Left hindlimb (tissue), 1 donor: ENCODE results near the gene CLSTN2.
"Not testable (repeated sequence)": the region's sequence is repeated elsewhere in the genome, so short reads cannot be mapped to it uniquely, and the experiment has no call there.

Experiments used
- DNase-seq: peaks from one replicate; pipeline ENCODE4 v3.0.0-alpha.2; 2018

The CLSTN2 gene

DNA sequence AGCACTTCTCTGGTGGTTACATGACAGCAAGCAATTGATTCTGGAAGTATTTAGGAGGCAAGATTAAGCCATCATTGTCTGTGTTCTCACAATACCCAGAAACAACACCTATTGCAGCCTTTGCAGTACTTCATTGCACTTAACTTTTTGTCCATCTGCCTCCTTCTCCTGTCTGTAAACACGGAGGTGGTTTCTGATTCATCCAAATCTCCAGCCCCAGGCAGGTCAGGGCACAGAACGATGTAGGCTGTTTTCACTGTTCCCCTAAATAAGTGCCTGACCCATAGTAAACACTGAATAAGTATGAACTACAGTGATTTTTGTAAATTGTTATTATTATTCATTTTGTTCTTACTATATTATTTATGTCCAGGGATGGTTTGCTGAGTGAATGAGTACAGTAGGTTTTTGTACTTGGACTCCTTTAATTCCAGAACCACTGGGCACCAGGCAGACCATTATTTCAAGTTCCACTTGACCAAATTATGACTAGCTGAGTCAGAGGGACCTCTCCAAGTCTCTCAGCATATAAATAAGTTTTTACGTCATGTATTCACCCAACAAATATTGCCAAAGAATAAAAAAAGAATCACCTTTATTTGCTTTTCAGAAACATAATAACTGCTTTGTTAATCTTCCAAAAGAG lies 459.6 kb downstream of the CLSTN2 start:
- DNase-seq = no peak

DNA sequence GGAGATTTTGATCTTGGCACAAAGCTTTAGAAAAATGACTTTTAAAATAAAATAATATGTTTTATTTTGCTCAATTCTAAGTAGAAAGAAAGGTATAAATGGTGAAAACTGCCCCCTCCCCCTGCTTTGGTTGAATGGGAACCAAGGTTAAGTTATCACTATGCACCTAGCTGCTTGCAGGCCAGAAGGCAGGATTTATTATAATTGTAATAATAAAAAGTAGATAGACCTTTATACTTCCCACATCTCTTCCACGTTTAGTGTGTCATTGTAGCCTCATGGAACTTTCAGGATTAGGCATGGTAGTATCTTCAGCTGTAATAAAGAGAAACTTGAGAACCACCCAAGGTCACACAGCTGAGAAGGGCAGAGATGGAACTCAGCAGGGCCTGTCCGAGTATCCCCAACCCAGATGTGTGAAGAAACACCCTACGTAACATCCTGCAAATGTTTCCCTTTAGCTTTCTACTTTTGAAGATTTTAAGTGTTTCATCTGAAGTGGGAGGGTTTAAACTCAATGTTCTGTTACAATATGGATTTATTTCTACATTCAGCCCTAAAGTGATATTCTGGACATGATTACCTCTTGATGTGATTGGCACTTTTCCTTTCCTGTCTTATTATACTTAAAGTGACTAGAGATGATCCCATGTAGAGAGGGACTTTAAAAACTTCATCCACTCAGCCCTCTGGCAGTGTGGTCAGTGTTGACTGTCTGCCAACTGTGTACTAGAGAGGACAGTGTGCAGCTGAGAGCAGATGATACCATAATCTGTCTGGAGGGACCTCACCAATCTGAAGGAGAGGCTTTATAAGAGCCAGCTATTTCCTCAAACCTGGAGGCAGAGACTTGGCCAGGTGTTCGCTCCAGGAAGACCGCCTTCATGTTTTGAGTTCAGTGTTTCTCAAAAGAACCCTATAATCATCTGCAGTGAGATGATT lies 460.4 kb downstream of the CLSTN2 start:
- DNase-seq = no peak

DNA sequence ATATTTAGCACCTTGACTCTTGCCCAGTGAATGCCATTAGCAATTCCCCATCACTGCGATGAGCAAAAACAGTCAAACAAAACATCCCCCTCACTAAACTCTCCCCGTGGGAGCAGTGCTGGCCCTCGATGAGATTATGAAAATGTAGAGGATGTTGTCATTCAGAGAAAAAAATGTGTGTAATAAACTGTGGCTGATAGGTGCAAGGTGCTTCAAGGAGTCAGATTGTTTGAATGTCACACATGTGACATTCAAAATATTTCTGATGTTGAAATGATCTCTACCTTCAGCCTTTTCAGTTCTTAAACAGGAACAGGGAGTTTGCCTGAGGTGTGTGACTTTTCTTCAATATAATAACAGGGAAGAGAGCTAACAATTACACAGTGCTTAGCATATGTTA lies 461.1 kb downstream of the CLSTN2 start:
- no peak for DNase-seq

DNA sequence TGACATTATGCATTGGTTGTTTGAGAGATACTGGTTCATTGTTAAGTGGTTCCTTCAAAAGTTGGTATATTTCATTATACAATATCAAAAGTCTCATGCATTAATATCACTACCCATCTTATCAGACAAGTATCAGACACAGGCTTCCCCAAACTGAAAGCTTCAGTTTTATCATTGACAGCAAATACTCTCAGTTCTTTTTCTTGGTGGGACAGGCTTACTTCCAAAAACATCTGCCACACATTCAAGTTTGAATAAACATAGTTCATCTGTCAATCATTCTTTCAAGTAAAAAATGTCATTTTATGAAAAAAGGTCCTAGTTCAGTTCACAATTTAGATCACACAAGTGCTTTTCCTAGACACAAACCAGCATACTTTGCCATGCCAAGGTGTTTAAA lies 462.9 kb downstream of the CLSTN2 start:
- DNase-seq = no peak

DNA sequence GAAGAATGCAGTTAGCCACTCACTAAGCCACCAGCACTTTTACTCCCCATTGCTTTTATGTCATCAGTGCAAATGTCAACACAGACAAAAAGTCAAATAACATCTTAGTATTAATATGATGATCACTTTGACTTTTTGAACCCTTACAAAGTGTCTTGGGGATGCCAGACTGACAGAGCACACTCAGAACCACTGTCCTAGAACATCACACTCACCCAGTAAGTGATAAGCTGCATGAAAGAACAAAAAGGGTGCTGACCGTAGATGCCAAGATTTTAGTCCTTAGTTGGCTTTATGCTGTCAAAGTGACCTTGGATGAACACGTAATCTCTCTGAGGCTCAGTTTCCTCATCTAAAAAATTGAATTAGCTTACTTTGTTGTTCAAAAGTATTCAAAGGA lies 463.4 kb downstream of the CLSTN2 start:
- no peak for DNase-seq

DNA sequence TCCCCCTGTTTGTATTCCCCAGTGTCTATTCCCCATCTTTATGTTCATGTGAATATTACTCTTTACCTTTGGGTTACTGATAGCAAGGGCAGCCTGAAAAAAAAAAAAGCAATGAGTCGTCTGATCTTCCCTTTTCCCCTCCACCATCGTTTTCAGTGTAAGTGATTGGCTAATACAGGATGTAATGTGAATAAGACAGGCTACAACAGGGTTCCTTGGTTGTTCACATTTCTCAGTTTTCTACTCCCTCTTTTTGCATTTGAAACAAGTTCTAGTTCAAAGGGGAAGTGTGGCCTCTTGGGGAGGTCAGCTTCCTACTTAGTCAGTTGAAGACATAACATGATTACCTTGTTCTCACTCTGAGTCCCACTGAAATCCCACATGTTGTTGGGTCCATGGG lies 464.9 kb downstream of the CLSTN2 start:
- no peak for DNase-seq

DNA sequence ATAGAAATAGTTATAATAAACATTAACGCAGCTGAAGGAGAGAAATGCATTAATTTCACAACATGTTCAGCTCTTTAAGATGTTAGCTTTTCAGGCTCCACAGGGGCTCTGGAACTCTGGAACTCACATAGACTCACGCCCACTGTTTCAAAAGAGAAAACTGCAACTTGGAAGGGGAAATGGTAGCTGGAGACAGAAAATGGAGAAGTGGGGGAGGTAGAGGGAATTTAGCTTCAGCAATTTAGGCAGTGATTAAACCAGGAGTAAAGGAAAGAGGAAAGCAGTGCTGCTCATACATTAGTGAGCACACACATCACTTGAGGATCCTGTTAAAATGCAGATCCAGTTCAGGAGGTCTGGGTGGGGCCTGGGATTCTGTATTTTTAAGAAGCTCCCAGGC lies 468.1 kb downstream of the CLSTN2 start:
- DNase-seq = no peak

DNA sequence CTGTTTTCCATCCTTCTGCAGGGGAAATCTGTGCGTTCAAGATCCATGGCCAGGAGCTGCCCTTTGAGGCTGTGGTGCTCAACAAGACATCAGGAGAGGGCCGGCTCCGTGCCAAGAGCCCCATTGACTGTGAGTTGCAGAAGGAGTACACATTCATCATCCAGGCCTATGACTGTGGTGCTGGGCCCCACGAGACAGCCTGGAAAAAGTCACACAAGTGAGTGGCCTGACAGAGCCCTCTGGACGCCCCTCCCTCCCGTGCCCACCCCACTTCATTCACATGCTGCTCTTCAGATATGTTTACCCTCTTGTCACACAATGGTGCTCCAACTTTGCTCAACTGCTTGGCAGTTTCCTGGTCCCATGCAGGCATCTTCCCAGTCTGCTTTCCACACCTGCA lies 468.6 kb downstream of the CLSTN2 start:
- DNase-seq = no peak

DNA sequence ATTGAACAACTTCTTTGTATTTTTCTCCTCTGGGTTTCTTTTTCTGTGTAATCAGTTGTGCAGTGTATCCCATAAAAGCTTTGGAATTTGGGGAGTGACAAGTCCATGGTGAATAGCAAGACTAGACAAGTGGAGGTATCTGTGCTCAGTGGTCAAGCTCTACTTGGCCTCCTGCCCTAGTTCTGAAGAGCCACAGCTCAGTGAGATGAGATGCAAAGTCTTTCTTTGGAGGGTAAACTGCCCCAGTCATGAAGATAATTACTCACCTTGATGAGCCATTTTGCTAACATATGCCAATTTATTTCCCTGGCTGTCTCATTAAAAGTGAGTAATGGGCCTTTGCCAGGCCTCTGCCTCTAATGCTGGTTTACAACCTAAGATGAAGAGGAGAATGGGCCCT lies 471.7 kb downstream of the CLSTN2 start:
- no peak for DNase-seq

DNA sequence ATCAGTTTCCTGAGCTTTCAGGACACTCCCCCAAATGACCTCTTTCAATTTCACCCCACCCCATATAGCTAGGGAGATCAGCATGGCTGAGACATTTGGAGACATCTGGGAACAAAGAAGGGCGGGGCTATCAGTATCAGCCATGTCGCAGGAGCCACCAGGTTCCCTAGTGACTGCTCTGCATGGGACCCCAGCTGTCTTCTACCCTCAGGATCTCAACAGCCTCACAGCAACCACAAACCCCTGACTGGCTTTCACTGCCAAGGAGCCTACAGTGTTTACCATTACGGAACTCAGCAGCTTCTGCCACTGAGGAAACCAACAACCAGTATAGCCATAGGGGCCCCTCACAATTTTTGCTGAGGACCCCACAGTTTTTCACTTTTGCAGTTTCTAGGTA lies 473.3 kb downstream of the CLSTN2 start:
- DNase-seq = no peak

DNA sequence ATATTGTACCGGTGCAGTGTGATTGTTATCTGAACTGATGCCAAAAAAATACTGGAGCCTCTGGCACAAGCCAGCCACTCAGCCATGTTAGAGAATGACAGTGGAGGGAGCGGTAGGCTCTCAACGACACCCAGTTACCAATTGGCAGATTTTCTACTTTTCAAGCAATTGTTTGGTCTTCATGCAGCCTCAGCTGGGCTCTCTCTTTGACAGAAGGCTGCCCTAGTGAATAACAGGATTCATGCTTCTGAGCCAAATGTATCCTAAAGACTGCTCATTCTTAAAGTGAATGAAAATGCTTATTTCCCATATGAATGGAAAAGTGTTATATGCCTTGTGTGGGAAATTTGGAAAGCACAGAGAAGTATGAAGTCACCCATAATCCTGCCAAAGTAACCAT lies 481.7 kb downstream of the CLSTN2 start:
- DNase-seq = no peak

DNA sequence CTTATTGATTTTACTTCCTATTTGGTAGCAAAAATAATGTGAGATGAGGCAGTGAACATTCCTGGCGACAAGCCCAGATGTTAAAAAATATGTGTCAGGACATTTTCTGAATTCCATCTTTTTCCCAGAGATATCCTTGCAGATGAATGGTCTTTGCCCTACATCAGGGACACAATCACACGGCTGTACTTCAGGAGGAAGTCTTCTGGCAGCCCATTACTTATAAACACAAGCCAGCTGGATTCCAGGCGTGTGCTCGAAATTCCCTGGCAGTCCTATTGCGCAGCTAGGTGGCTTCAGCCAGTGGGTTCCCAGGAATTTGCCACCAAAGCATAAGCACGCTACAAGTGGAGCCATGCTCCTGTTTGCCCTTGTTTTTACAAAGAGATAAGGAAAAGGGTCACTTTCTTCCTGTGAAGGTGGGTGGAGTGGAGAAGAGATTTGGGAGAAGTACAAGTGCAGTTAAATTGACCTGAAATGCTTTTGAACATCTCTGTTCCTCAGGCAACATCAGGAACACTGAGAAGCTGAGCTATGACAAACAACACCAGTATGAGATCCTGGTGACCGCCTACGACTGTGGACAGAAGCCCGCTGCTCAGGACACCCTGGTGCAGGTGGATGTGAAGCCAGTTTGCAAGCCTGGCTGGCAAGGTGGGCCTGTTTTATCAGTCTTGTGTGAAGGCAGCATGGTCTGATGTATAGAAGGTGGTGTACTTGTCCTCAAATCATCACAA lies 485.8 kb downstream of the CLSTN2 start:
- no peak for DNase-seq

DNA sequence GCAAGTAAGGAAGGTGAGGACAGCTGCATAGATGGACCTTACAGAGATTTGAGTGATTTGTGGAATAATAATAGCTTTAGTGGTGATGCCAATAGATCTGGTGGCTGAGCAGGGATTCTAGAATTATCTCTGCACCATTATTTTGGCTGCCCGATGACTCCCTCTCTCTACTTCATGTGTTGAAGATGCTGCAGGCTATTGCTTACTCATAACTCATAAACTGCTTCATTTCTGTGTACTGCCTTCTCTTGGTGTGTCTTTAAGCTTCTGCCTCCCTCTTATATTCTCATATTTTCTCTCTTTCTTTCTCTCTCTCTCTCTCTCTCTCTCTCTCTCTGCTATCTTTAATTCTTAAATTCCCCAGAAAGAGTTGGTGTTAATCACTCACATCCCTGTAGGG lies 486.9 kb downstream of the CLSTN2 start:
- no peak for DNase-seq

DNA sequence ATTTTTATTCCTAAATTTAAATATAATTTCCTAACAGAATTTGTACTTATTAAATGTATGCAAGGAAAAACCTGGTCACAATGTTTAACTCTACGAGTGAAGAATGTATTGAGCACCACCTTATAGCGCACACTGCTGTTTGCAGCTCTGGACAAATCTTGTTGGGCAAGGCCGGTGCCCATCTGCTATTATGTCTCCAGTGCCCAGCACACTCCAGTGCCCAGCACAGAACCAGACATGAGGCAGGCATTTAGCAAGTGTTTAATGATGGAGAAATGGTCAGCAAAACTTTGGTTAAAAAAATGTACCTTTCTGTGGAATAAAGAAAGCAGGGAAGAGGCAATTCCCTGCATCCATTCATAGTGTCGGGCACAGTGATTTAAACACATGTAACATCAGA lies 488.2 kb downstream of the CLSTN2 start:
- DNase-seq = no peak

DNA sequence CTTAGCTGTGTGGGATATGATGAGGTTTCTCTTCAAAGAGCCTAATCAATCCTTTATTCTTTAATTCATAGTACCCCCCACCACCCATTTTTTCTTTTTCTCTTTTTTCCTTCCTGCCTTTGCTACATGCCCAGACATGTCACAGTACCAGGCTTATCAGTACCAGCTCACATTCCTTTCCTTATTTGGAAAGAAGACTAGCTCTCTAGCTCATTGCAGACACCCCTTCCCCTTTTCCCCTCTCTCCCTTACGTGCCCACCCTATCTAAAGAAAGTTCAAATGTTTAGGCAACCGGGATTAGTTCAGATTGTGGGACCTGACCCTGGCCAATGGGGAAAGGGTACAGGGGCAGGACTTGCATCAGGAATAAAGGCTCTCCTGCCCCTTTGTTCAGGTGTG lies 488.6 kb downstream of the CLSTN2 start:
- DNase-seq = not testable (repeated sequence)

DNA sequence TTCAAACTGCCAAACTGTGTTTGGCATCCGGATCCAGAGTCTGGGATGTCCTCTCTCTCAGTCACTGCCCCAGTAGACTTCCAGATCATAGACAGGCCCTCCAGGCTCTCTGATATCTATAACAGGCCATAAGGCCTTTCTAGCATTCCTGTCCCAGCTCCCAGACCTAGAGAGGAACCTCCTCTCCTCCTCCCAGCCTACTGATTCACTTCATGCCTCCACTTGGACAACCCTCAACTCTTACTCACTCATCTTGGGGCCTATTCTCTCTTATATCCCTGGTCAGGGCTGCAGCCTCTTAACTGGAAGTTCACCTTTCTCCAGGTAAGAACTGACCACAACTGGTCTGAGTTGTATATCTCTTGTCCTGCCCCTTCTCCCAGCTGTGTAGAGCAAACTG lies 489.2 kb downstream of the CLSTN2 start:
- no peak for DNase-seq

DNA sequence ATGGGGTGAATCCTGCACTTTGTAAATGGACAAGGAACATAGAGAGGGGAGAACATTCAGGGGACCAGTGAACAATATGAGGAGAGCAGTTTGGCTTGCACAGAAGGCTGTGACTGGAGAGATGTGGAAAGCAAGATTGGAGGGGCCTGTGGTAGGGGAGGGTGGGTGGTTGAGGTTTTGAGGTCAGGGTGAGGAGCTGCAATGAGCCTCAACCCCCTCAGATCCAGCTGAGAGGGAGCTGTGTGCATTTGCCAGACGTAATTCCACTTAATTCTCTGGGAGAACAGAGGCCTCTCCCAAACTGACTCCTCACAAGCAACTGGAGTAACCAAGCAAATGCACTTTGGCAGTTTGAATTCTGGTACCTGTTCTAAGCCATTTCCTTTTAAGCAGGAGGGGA lies 489.7 kb downstream of the CLSTN2 start:
- no peak for DNase-seq

DNA sequence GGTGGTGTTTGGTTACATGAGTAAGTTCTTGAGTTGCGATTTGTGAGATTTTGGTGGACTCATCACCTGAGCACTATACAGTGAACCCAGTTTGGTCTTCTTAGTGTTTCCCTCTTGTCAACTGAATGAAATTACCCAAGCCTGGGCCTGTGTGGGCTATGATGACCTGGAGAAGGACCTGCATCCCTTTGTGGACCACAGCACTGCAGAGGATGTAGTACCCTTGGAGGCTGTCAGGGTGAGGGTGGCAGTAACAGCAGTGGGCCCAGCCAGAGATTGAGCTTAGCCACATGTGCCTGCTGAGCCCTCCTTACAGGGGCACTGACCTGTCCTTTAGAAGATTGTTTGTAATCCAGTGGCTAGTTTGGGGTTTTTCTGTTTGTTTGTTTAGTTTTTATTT lies 492.8 kb downstream of the CLSTN2 start:
- DNase-seq = no peak

DNA sequence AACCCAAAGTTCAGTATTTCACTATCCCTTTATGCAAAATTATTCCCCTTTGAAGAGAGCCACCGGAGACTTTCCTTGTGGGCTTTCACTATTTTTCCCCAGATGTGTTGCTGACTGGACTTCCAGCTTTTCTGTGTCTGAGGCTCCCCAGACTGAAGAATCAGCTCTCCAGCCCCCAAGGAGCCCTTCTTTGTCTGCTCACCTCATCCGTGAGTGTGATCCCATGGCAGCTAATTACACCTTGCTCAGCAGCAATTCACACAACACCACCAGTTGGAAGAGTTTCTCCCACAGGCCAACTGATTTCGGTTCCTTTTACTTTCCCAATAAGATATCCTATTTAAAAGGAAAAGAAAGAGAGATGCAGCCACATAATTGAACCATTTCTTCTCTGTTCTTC lies 493.4 kb downstream of the CLSTN2 start:
- no peak for DNase-seq

DNA sequence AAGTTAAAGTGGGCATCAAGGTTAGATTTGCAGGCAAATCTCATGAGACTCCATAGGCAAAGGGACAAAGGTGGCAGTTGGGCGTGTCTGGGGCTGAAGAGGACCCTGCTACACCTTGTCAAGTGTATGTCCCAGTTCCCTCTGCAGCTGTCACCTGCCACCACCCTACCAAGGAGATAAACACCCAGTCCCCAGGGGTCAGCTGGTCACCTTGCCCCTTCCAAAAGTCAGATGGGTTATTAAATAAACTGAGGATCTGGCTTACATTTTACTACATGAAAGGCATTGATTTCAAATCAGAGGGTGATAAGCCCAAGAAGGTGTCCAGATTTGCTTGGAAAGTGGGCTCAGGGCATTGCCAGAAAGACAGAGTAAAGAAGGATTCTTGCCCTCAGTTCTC lies 494.8 kb downstream of the CLSTN2 start:
- DNase-seq = no peak

DNA sequence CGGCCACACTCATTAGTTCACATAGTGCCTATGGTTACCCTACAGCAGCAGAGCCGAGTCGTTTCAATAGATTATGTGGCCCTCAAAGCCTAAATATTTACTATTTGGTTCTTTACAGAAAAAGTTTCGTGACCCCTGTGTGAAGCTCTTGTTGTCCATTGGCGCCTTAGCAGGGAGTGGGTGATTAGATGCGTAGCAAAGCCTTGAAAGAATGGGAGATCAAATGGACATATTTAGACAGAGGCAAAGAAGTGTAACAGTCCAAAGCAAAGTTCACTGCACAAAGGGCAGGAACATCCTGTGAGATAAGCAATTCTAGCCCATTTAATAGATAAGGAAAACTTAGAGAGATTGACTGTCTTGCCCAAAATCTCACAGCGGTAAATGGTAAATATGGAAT lies 495.5 kb downstream of the CLSTN2 start:
- DNase-seq = no peak

DNA sequence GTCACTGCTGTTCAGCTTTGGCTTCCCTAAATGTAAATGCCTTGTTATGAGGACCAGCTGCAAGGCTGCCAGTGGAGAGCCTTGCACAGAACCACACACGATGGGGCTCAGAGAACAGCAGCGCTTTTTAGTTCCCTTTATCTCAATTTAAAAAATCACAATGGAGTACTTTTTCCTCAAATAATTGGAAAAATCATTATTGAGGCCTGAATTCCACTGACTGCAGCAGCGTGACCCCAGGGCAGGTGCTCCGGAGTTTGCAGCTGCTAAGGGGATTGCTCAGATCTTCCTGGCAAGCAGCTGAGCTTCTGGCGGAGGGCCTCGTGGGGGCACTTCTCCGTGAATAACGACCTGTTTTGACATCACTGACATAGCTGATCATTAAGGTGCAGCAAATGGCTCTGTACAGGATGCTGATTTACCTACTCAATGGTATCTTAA lies 497.3 kb downstream of the CLSTN2 start:
- peak; percentile 46 for DNase-seq

DNA sequence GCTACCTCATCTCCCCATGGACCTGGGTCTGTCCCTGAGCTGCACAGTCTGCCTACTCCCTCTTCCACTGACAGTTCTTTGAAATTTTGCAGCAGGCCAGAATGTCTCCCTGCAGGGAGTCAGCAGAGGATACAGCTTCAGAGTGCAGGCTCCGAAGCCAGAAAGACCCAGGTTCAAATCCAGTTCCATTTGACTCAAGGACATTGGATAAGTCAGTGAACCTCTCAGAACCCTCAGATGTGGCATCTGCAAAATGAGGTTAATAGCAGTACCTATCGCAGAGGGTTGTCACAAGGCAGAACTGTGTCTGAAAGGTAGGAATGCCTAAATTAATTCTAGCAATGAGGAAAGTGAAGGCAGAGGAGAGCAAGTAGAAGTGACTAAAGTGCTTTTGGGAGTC lies 498.4 kb downstream of the CLSTN2 start:
- DNase-seq = no peak
